DND-41 (cell line): Measurements from ENCODE around the gene CPLANE2.
"Not testable (repeated sequence)": the region's sequence is repeated elsewhere in the genome, so short reads cannot be mapped to it uniquely, and the experiment has no call there.

ENCODE experiments used
- ATAC-seq: fragments of 200-7000 bp; cut with Tn5 transposase; 3 replicates; pipeline ENCODE4 v1.9.1; 2021; ENCODE audit warnings: low read depth; ENCODE audit not compliant: insufficient read depth
- DNase-seq: peaks from one replicate; pipeline ENCODE4 v3.0.0-alpha.2; 2020
- H2AFZ ChIP-seq: 2 replicates; pipeline ENCODE4 v1.6.0; 2012; ENCODE audit warnings: low read depth, low read length
- H3K27ac ChIP-seq: 2 replicates; pipeline ENCODE4 v1.5.1; 2012; ENCODE audit warnings: low read length, inconsistent platforms
- H3K27me3 ChIP-seq: fragments of 200-600 bp; sonication (generic); 2 replicates; pipeline ENCODE4 v1.6.0; 2012; ENCODE audit warnings: low read length, mild to moderate bottlenecking, inconsistent platforms; ENCODE audit not compliant: insufficient read depth, poor library complexity
- H3K36me3 ChIP-seq: 2 replicates; pipeline ENCODE4 v1.5.1; 2012; ENCODE audit warnings: low read length, inconsistent platforms; ENCODE audit not compliant: insufficient read depth
- H3K4me1 ChIP-seq: 2 replicates; pipeline ENCODE4 v1.5.1; 2012; ENCODE audit warnings: mild to moderate bottlenecking, low read length; ENCODE audit not compliant: insufficient read depth
- H3K4me2 ChIP-seq: 2 replicates; pipeline ENCODE4 v1.6.0; 2012; ENCODE audit warnings: mild to moderate bottlenecking, moderate library complexity, low read length, inconsistent platforms; ENCODE audit not compliant: insufficient read depth
- H3K4me3 ChIP-seq, 2 experiments: fragments of 200-600 bp in 1 of 2; shearing (Covaris generic) in 1 of 2; 2 replicates each; pipeline ENCODE4 v1.5.1; 2012 to 2016; ENCODE audit warnings: inconsistent platforms in 2 of 2, low read length in 2 of 2, mild to moderate bottlenecking in 2 of 2, low read depth in 1 of 2, moderate library complexity in 1 of 2
- H3K79me2 ChIP-seq: 2 replicates; pipeline ENCODE4 v1.6.0; 2012; ENCODE audit warnings: low read length, inconsistent platforms; ENCODE audit not compliant: insufficient read depth
- H3K9ac ChIP-seq: 2 replicates; pipeline ENCODE4 v1.6.0; 2012; ENCODE audit warnings: low read depth, mild to moderate bottlenecking, inconsistent platforms, low read length, moderate library complexity
- H3K9me3 ChIP-seq: 2 replicates; pipeline ENCODE4 v1.5.1; 2012; ENCODE audit warnings: low read length, moderate library complexity, mild to moderate bottlenecking, inconsistent platforms; ENCODE audit not compliant: insufficient read depth, severe bottlenecking
- H4K20me1 ChIP-seq: 2 replicates; pipeline ENCODE4 v1.6.0; 2012; ENCODE audit warnings: low read length; ENCODE audit not compliant: insufficient read depth
- EZH2 ChIP-seq: IDR thresholded peaks from 3 replicates; pipeline ENCODE4 v1.6.1; 2012; ENCODE audit warnings: borderline replicate concordance, low read depth, mild to moderate bottlenecking, moderate library complexity, low read length, inconsistent platforms; ENCODE audit not compliant: severe bottlenecking
- TF ChIP-seq, protein P1 (sequence below): IDR thresholded peaks from 2 replicates; pipeline ENCODE4 v1.5.1; 2012; ENCODE audit warnings: borderline replicate concordance, low read length, moderate library complexity, mild to moderate bottlenecking; ENCODE audit not compliant: poor library complexity, severe bottlenecking; ENCODE audit errors: extremely low read depth

Gene CPLANE2

GRCh38 chr1:16217061-16217785 is 19.8 kb downstream of the CPLANE2 start:
- H3K79me2 ChIP-seq, result no peaks in the 10 kb centered on the region
- TF ChIP-seq EZH2, result no peak
- TF ChIP-seq, protein P1, sequence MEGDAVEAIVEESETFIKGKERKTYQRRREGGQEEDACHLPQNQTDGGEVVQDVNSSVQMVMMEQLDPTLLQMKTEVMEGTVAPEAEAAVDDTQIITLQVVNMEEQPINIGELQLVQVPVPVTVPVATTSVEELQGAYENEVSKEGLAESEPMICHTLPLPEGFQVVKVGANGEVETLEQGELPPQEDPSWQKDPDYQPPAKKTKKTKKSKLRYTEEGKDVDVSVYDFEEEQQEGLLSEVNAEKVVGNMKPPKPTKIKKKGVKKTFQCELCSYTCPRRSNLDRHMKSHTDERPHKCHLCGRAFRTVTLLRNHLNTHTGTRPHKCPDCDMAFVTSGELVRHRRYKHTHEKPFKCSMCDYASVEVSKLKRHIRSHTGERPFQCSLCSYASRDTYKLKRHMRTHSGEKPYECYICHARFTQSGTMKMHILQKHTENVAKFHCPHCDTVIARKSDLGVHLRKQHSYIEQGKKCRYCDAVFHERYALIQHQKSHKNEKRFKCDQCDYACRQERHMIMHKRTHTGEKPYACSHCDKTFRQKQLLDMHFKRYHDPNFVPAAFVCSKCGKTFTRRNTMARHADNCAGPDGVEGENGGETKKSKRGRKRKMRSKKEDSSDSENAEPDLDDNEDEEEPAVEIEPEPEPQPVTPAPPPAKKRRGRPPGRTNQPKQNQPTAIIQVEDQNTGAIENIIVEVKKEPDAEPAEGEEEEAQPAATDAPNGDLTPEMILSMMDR, result no peak
- H3K4me2 ChIP-seq, result no peak overlapping the region
- no peaks in the 10 kb centered on the region for H3K4me1 ChIP-seq
- ATAC-seq (peak; percentile 95), DNase-seq (peak; percentile 80)
- H3K27me3 ChIP-seq, result no peaks in the 10 kb centered on the region
- no peak overlapping the region for H3K9ac ChIP-seq
- no peaks in the 10 kb centered on the region for H3K36me3 ChIP-seq
- no peaks in the 10 kb centered on the region for H4K20me1 ChIP-seq
- H3K27ac ChIP-seq, result no peak overlapping the region
- H3K9me3 ChIP-seq, result no peaks in the 10 kb centered on the region
- H2AFZ ChIP-seq, result no peak overlapping the region
- no peak overlapping the region for H3K4me3 ChIP-seq

DNA sequence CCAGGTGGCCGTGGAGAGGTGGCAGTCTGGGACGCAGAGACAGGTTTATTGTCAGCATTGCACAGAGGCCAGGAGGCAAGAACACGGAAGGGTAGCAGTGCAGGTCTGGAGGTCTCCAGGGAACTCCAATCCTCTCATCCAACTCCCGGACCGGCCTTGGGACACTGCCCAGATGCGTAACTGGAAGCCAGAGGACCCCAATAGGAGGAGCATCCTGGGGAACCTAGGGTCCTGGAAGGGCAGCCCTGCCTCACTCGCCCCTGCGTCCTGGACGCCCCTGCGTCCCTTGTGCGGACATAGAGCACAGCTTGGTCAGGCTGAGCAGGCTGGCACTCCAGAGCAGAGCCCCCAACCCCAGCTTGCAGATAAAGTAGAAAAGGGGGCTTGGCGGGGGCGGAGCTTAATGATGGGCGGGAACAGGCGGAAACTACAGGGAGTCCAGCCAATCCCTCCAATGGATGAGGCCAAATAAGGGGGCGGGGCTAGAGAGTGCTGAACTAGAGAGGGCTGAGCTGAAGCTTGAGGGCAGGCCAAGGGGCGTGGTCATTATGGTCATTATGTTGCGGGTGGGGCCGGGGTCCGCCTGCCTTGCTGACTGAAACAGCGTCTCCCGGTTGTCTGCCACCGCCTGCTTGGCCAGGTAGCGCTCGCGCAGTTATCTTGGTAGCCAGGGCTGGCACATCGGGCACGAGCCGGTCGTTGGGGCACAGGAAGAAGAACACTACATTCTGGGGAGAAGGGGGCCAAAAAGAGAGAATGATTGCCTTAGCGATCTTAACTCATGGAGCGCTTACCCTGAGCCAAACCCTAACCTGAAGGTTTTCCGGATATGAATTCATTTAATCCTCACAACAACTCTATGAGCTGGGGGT is 20.9 kb downstream of the CPLANE2 start:
- Histone ChIP-seq H3K36me3 (no peaks in the 10 kb centered on the region), H2AFZ (no peak overlapping the region), H3K4me3 (no peak overlapping the region), H3K27ac (no peak overlapping the region), H4K20me1 (no peaks in the 10 kb centered on the region), H3K4me1 (no peaks in the 10 kb centered on the region), H3K9me3 (no peaks in the 10 kb centered on the region), H3K9ac (no peak overlapping the region), H3K79me2 (no peaks in the 10 kb centered on the region), H3K4me2 (no peak overlapping the region), H3K27me3 (no peaks in the 10 kb centered on the region)
- ATAC-seq (no peak), DNase-seq (peak; percentile 34)
- TF ChIP-seq, protein P1, result no peak
- no peak for TF ChIP-seq EZH2

GRCh38 chr1:16215240-16215639 is 21.7 kb downstream of the CPLANE2 start:
- H3K79me2 ChIP-seq, DNase-seq, H3K4me2 ChIP-seq, ATAC-seq, H3K4me1 ChIP-seq, H3K27ac ChIP-seq, H3K9ac ChIP-seq, H2AFZ ChIP-seq, H3K4me3 ChIP-seq, H3K27me3 ChIP-seq, H4K20me1 ChIP-seq, H3K36me3 ChIP-seq, H3K9me3 ChIP-seq: not testable (repeated sequence)

DNA sequence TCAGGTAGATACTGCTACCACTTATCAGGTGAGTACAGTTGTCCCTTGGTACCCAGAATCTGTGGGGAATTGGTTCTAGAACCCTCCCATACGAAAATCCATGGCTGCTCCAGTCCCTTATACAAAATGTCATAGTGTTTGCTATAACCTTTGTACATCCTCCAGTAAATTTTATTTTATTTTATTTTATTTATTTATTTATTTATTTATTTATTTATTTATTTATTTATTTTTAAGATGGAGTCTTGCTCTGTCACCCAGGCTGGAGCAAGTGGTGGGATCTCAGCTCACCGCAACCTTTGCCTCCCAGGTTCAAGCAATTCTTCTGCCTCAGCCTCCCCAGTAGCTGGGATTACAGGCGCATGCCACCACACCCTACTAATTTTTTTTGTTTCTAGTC is 23.4 kb downstream of the CPLANE2 start:
- not testable (repeated sequence) for H4K20me1 ChIP-seq, H3K27ac ChIP-seq, ATAC-seq, H2AFZ ChIP-seq, H3K27me3 ChIP-seq, DNase-seq, H3K79me2 ChIP-seq, H3K36me3 ChIP-seq, H3K4me1 ChIP-seq, H3K4me3 ChIP-seq, H3K4me2 ChIP-seq, H3K9me3 ChIP-seq, H3K9ac ChIP-seq
